Transverse colon (tissue), 4 donors: ENCODE measurements around the gene GPSM1. TPM values are rescaled to one million over a fixed set of nuclear protein-coding genes. Genes with fewer than 3 reads are reported as not detected.
A peak's percentile ranks its signal among the peaks of the same experiment; 100 is the strongest.

Experiments
- DNase-seq: peaks from one replicate; pipeline ENCODE4 v3.0.0-alpha.2; 2019
- H3K27ac ChIP-seq, 4 donors: fragments of 200-600 bp; sonication (generic); 2 replicates each; pipeline ENCODE4 v1.5.1; 2016 to 2018; ENCODE audit warnings: inconsistent platforms in 4 of 4
- H3K27me3 ChIP-seq: fragments of 200-600 bp; sonication (generic); 2 replicates; pipeline ENCODE4 v1.5.1; 2017; ENCODE audit warnings: inconsistent platforms
- H3K36me3 ChIP-seq, 4 donors: fragments of 200-600 bp; sonication (generic); 2 replicates each; pipeline ENCODE4 v1.5.1; 2017 to 2019; ENCODE audit warnings: inconsistent platforms in 4 of 4
- H3K4me1 ChIP-seq, 4 donors: fragments of 200-600 bp; sonication (generic); 2 replicates each; pipeline ENCODE4 v1.5.1; 2017 to 2020; ENCODE audit warnings: inconsistent platforms in 4 of 4
- H3K4me3 ChIP-seq, 4 donors: fragments of 200-600 bp; sonication (generic); 1 replicate in 1 of 4; 2 replicates in 3 of 4; pipeline versions ENCODE4 v1.5.1 to v1.6.1; 2017 to 2019; ENCODE audit warnings: inconsistent platforms in 4 of 4
- H3K9me3 ChIP-seq, 2 donors: fragments of 200-600 bp; sonication (generic); 2 replicates each; pipeline ENCODE4 v1.5.1; 2017 to 2019; ENCODE audit warnings: inconsistent platforms in 2 of 2
- EP300 ChIP-seq: sonication (generic); formaldehyde crosslinking; IDR thresholded peaks from one replicate; pipeline ENCODE4 v1.6.1; 2017; ENCODE audit warnings: antibody characterized with exemption, low read depth
- POLR2A ChIP-seq: fragments of 450-650 bp; IDR thresholded peaks from one replicate; pipeline ENCODE4 v1.6.1; 2016; ENCODE audit warnings: antibody characterized with exemption, mild to moderate bottlenecking, moderate library complexity
- POLR2AphosphoS5 ChIP-seq, 3 donors: sonication (generic); formaldehyde crosslinking; IDR thresholded peaks; one replicate each; pipeline ENCODE4 v1.6.1; 2016; ENCODE audit warnings: antibody characterized with exemption in 3 of 3
- WGBS, 2 donors: methylation state at CpG; one replicate each; pipeline ENCODE4 v1.1.5; 2018; ENCODE audit warnings: low coverage in 1 of 2; 5-methylcytosine and 5-hydroxymethylcytosine counted together
- in situ Hi-C, 4 donors: fragments of 200-750 bp; cut with MboI; loops; one replicate each; pipeline versions ENCODE4 v1.15.0 to v1.15.1; 2017; ENCODE audit warnings: low sequenced_read_pairs in 3 of 4, low pct_ligation_motif_present in 1 of 4, low pct_unique_long_range_greater_than_20kb in 1 of 4
- intact Hi-C: fragments of 100-400 bp; cut with DNase I; formaldehyde crosslinking; loops from one replicate; pipeline ENCODE4 v1.15.1; 2023; ENCODE audit warnings: low total_unique reads
- total RNA-seq, 4 donors: library from RNA; depleted of rRNA; stranded (reverse); fragments of >200 nt; gene quantifications; one replicate each; pipeline ENCODE4 v1.1.0, GENCODE V29; 2016
- TF ChIP-seq, protein P1 (sequence below), 5 experiments: fragments of 200-600 bp in 3 of 5; fragments of 450-650 bp in 2 of 5; sonication (generic) in 3 of 5; IDR thresholded peaks; 1 replicate in 2 of 5; 2 replicates in 3 of 5; pipeline ENCODE4 v1.5.1; 2016 to 2017; ENCODE audit warnings: antibody characterized with exemption in 5 of 5, inconsistent platforms in 3 of 5, mild to moderate bottlenecking in 2 of 5, moderate library complexity in 1 of 5

GPSM1 gene
- total RNA-seq, 4 donors from 2014 or later, result 2.3 to 8.6 (median 7.0) TPM

DNA sequence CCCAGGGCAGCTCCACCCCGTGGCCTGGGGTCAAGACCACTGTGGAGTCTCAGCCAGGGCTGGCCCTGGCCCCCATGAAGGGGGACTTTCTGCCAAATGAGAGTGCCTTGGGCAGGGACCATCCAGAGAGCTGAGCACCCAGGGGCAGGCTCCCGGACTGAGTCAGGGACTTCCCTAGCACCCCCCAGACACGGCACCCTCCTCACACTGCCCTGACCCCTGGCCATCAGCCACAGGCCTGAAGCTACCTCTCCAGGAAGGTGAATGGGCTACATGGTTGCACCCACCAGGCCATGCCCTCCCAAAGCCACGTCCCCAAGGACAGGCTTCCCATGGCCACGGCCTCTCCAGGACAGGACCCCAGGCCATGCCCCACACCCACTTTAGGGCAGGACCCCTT lies 32.9 kb upstream of the GPSM1 start:
- WGBS, 2 donors, result 60 to 72% methylated on average over 1 to 5 of the region's 5 CpGs
- Histone ChIP-seq H3K27ac (no peak overlapping the region), H3K4me3 (no peak overlapping the region), H3K9me3 (no peaks in the 10 kb centered on the region), H3K27me3 (peaks cover 4% of the 10 kb centered on the region), H3K36me3 (no peaks in the 10 kb centered on the region), H3K4me1 (peaks cover 6 to 14% (median 10%) of the 10 kb centered on the region in 4 donors)
- TF ChIP-seq EP300, result no peak
- TF ChIP-seq, protein P1, sequence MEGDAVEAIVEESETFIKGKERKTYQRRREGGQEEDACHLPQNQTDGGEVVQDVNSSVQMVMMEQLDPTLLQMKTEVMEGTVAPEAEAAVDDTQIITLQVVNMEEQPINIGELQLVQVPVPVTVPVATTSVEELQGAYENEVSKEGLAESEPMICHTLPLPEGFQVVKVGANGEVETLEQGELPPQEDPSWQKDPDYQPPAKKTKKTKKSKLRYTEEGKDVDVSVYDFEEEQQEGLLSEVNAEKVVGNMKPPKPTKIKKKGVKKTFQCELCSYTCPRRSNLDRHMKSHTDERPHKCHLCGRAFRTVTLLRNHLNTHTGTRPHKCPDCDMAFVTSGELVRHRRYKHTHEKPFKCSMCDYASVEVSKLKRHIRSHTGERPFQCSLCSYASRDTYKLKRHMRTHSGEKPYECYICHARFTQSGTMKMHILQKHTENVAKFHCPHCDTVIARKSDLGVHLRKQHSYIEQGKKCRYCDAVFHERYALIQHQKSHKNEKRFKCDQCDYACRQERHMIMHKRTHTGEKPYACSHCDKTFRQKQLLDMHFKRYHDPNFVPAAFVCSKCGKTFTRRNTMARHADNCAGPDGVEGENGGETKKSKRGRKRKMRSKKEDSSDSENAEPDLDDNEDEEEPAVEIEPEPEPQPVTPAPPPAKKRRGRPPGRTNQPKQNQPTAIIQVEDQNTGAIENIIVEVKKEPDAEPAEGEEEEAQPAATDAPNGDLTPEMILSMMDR (IDR thresholded peaks at IDR 0.05), result no peak
- TF ChIP-seq POLR2A, result no peak
- TF ChIP-seq POLR2AphosphoS5 (IDR thresholded peaks at IDR 0.05), result no peak
- no peak for DNase-seq
- intact Hi-C loops, result no loop called here
- in situ Hi-C loops, result no loop called here

DNA sequence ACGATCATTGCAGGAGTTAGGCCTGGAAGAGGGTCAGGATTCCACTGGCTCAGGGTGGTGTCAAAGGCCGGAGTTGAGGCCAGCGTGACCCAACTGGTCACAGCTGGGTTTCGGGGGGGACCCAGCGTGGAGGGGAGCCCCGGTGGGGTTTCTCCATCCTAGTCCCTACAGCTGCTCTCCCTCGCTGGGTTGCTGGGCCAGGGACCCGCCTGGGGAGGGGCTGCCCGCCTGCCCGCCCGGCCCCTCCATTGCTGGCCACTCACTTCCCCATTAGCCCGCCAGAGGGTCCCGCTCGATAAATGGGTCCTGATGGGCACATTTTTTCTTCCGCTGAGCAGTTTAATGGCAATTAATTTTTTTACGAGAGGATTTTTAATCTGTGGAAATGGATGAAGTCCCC lies 32.3 kb upstream of the GPSM1 start:
- DNase-seq, result no peak
- TF ChIP-seq POLR2AphosphoS5 (IDR thresholded peaks at IDR 0.05) (no peak), POLR2A (no peak), EP300 (no peak)
- TF ChIP-seq, protein P1 (IDR thresholded peaks at IDR 0.05), result no peak
- in situ Hi-C loops, result no loop called here

DNA sequence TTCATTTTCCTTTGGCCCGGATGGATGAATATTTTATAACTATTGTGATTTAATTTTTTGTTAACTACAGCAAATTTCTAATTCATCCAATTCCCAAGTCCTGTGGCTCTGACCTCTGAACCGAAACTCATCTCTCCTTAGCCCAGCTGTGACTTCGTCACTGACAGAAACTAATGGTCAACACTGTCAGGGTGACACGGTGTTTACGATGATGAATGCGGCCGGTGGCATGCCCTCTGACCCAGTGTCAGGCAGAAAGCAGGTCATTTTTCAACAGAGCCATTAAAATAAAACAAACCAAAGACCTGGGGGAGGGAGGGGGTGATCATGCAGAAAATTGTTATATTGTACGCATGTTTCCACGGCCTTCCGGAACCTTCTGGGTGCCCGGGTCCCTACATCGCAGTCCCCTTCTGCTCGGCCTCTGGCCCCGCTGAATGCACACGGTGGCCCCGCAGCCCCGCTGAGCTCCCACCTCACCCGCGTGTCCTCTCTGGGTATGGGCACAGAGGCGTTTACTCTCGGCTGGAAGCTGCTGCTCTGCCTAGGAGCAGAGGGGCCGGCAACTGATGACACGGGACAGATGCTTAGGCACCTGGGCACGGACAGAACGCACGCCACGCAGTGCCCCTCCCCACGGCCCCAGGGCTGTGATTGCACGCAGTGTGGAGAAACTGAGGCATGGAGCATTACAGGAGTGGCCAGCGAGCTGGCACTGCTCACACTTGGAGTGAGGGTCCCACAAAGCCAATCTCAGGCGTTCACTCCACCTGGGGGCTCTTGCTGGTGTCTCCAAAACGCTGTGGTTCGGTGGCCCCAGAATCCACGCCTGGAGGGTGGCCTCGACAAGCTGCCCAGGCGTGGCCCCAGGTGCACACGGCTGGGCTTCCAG lies 31.6 kb upstream of the GPSM1 start:
- no peak overlapping the region for H3K27ac ChIP-seq
- no peaks in the 10 kb centered on the region for H3K36me3 ChIP-seq
- no peak for TF ChIP-seq EP300
- TF ChIP-seq, protein P1 (IDR thresholded peaks at IDR 0.05), result no peak
- TF ChIP-seq POLR2A, result no peak
- no peak for TF ChIP-seq POLR2AphosphoS5 (IDR thresholded peaks at IDR 0.05)
- peaks cover 4% of the 10 kb centered on the region for H3K27me3 ChIP-seq
- H3K4me3 ChIP-seq, result no peak overlapping the region
- intact Hi-C loops (no loop called here), in situ Hi-C loops (no loop called here)
- WGBS, 2 donors, result 61 to 70% methylated on average over 2 to 29 of the region's 37 CpGs
- peaks cover 6 to 14% (median 10%) of the 10 kb centered on the region in 4 donors for H3K4me1 ChIP-seq
- H3K9me3 ChIP-seq, result no peaks in the 10 kb centered on the region
- DNase-seq, result no peak

More for the DNA sequence above, 32.3 kb upstream of the GPSM1 start:
- no peaks in the 10 kb centered on the region for H3K9me3 ChIP-seq
- intact Hi-C loops, result no loop called here
- 90 to 91% methylated on average over 10 to 16 of the region's 16 CpGs for WGBS, 2 donors
- H3K27ac ChIP-seq, result no peak overlapping the region
- no peak overlapping the region for H3K4me3 ChIP-seq
- peaks cover 4% of the 10 kb centered on the region for H3K27me3 ChIP-seq
- peaks cover 6 to 14% (median 10%) of the 10 kb centered on the region in 4 donors for H3K4me1 ChIP-seq
- H3K36me3 ChIP-seq, result no peaks in the 10 kb centered on the region

DNA sequence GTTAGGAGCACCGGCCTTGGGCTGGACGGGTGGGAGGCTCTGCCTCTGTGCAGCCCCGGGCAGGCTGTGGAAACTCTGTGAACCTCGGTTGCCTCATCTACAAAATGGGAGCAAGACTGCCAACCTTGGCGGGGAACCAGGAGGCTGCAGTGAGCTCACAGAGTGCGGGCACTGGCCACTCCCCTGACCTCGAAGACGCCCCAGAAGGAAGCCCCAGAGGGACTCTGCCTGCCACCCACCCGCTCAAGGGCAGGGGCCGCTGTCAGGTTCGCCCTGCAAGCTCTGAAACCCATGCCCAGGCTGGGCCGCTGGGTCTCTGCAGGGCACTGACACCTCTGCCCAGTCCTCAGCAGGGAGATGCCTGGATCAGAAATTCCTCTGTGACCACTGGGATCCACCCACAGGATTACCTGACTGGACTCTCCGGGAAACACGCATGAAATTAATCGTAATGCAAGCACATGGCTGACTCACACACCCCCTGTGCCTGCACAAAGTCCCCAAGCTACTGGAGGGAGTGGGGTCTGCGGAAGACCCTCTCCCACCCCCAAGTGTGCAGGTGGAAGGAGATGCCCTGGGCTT lies 30.8 kb upstream of the GPSM1 start:
- no peaks in the 10 kb centered on the region for H3K36me3 ChIP-seq
- TF ChIP-seq POLR2AphosphoS5 (IDR thresholded peaks at IDR 0.05), result no peak
- TF ChIP-seq EP300, result no peak
- no peak for TF ChIP-seq POLR2A
- TF ChIP-seq, protein P1 (IDR thresholded peaks at IDR 0.05), result no peak
- H3K27ac ChIP-seq, result peak overlapping the region in 2 of 4 donors; percentile 30 to 59
- no peak for DNase-seq
- H3K9me3 ChIP-seq, result no peaks in the 10 kb centered on the region
- peaks cover 6 to 14% (median 10%) of the 10 kb centered on the region in 4 donors for H3K4me1 ChIP-seq
- intact Hi-C loops, result no loop called here
- WGBS, 2 donors, result 40 to 75% methylated on average over 1 to 13 of the region's 16 CpGs
- in situ Hi-C loops, result no loop called here
- H3K4me3 ChIP-seq, result peak overlapping the region in 2 of 4 donors; percentile 17 to 22
- H3K27me3 ChIP-seq, result no peaks in the 10 kb centered on the region
